ENCODE measurements around the gene SQSTM1.
"Not testable (repeated sequence)": the region's sequence is repeated elsewhere in the genome, so short reads cannot be mapped to it uniquely, and the experiment has no call there.

The SQSTM1 gene

GRCh38 chr5:179860301-179860700, 39.6 kb downstream of the SQSTM1 start:
- DNase-seq, result no peak

- DNase-seq, result no peak
Observed at GRCh38 chr5:179862296-179862695, 41.6 kb downstream of the SQSTM1 start.

GRCh38 chr5:179862891-179863290, 42.2 kb downstream of the SQSTM1 start:
- DNase-seq, result no peak

GRCh38 chr5:179863449-179864085, 42.9 kb downstream of the SQSTM1 start:
- DNase-seq, result no peak

- DNase-seq, result no peak
Observed at GRCh38 chr5:179864686-179865085, 44.0 kb downstream of the SQSTM1 start.

GRCh38 chr5:179865491-179866240, 45.0 kb downstream of the SQSTM1 start:
- no peak for DNase-seq

GRCh38 chr5:179866241-179867078, 45.8 kb downstream of the SQSTM1 start:
- no peak for DNase-seq

- DNase-seq, result no peak
Observed at GRCh38 chr5:179867079-179867465, 46.4 kb downstream of the SQSTM1 start.

- no peak for DNase-seq
Observed at GRCh38 chr5:179867476-179867875, 46.8 kb downstream of the SQSTM1 start.

GRCh38 chr5:179868541-179868940, 47.8 kb downstream of the SQSTM1 start:
- DNase-seq, result no peak

- DNase-seq, result no peak
Observed at GRCh38 chr5:179869101-179869500, 48.4 kb downstream of the SQSTM1 start.

- no peak for DNase-seq
Observed at GRCh38 chr5:179869641-179870402, 49.1 kb downstream of the SQSTM1 start.

- DNase-seq, result peak; percentile 3
Observed at GRCh38 chr5:179870403-179870903, 49.7 kb downstream of the SQSTM1 start.

- no peak for DNase-seq
Observed at GRCh38 chr5:179870952-179871351, 50.2 kb downstream of the SQSTM1 start.

GRCh38 chr5:179871533-179871932, 50.8 kb downstream of the SQSTM1 start:
- not testable (repeated sequence) for DNase-seq

- no peak for DNase-seq
Observed at GRCh38 chr5:179872055-179872827, 51.5 kb downstream of the SQSTM1 start.

- DNase-seq, result no peak
Observed at GRCh38 chr5:179872828-179873575, 52.3 kb downstream of the SQSTM1 start.

- no peak for DNase-seq
Observed at GRCh38 chr5:179873588-179874110, 52.9 kb downstream of the SQSTM1 start.

- DNase-seq, result no peak
Observed at GRCh38 chr5:179874136-179874535, 53.4 kb downstream of the SQSTM1 start.

- DNase-seq, result no peak
Observed at GRCh38 chr5:179874536-179875292, 54.0 kb downstream of the SQSTM1 start.
